GM18907 (cell line): ENCODE data around the gene SLC8A1.

Source experiments
- ATAC-seq: cut with Tn5 transposase; IDR thresholded peaks from one replicate; pipeline ENCODE4 v1.9.1; 2021; ENCODE audit warnings: mild to moderate bottlenecking, moderate library complexity; ENCODE audit not compliant: unreplicated experiment

SLC8A1 gene

GRCh38 chr2:40123746-40124145, 328.1 kb downstream of the SLC8A1 start:
- ATAC-seq = no peak

DNA sequence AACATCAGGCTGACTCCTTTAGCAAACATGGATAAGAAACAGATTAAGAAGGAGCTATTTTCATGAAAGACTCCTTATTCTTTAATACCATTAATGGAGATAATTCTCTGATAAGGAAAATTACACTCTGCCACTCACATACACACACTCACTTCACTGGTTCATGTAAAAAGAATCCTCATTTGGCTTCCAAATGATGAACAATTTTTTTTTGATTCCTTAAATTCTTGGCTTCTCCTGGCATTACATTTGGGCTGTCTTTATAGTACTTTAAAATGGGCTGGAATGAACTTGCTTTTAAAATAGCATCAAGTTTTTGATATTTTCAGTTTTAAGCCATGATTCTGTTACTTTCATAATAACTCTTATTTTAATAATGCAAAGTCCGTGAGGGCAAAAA, 328.6 kb downstream of the SLC8A1 start:
- ATAC-seq = no peak

- no peak for ATAC-seq
Observed at GRCh38 chr2:40120957-40121356, 330.9 kb downstream of the SLC8A1 start.

DNA sequence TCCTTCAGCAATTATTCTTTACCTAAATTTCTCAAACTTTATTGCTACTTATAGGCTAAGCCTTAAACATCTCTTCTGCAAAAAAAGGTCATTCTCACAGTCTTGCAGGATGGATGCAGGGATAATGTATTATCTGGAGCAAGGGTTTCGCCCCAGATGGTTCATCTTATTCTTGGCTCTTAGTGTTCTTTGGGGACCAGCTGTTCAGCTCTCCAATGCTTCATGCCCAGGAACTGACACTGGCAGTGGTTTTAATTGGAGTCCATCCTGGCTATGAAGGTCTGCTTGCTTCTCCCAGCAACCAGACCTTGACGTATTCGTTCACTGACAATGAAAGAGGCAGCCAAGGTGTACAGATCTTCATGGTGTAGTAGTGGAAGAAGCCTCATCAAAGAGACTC, 331.9 kb downstream of the SLC8A1 start:
- ATAC-seq = no peak

DNA sequence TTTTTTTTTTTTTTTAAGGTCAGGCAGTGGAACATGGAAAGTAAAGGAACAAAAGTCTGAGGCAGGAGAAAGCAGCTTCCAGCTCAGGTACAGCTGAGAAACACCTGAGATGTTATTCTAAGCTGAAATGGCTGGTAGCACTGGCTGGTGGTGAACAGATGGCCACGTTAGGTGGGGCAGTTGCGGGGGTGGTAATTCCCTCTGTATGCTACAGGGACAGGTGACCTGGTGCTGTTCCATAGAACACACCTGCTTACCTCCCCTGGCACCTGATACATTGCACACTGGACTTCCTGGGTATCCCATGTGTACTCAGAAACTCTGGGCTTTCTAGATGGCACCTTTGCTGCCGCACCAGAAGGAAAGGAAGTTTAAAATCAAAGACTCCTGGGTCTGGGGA, 333.3 kb downstream of the SLC8A1 start:
- no peak for ATAC-seq

GRCh38 chr2:40115894-40116293, 336.0 kb downstream of the SLC8A1 start:
- ATAC-seq = no peak

- ATAC-seq = no peak
Observed at GRCh38 chr2:40115348-40115747, 336.5 kb downstream of the SLC8A1 start.

DNA sequence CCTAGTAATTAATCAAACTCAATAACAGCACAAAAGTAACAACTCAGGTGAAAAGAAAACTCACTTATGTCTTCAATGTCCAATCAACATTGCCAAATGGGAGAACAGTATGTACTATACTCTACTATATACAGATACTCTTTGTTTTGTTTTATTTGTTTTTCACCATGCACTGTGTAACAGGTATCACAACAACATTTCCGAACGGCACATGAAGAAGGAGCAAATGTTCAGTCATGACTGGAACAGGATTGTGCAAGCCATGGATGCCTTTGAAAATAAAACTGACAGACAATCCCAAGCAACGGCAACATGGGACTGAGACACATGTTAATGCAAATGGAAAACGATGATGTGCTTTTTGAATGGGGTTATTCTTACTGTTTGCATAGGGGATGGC, 337.9 kb downstream of the SLC8A1 start:
- no peak for ATAC-seq

DNA sequence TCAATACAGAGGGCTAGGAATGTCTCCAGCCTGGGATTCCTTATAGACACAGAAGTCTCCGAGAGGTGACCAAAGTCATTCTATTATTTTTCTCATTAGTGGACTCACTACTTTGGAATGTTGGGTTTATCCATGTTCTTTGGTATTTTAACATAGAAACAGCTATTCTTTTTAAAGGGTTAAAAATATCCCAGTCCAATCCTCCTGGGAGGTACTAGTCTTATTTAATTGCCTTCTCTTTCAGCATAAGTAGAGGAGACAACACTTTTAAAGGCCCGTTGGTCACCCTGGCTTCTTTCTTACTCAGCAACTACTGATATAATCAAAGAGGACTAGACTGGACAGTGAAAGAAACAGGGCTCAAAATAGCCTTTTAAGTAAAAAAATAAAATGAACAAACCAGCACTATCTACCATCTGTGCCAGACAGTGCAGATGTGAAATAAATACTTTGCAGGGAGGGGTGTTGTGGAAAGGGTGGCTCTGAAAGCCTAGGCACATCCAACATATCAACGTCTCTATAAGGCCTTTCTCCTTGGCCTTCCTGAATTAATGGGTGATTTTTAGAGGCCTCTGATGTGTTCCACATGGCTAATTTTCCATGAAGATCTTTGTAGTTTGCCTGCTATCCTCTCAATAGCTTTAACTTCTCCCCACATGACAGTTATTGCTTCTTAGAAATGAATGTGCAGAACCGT, 338.5 kb downstream of the SLC8A1 start:
- no peak for ATAC-seq

DNA sequence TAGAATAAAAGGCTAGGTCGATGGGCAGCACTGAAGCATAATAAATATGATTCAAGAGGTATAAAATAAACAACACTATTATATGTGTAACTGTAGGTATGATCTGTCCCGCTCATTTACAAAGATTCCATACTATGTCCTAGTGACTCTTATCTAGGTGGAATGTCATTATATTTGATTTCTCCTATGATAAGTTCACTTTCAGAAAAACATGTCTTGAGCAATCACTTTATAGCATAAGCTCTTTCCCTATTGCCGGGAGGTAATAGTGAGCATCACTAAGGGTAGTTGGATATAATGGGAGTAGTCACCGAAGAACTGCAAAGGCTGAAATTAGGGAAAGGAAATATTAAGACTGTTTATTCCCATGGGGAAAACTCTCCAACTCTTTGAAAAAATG, 342.5 kb downstream of the SLC8A1 start:
- ATAC-seq = no peak

- no peak for ATAC-seq
Observed at GRCh38 chr2:40108851-40109250, 343.0 kb downstream of the SLC8A1 start.

GRCh38 chr2:40106061-40106460, 345.8 kb downstream of the SLC8A1 start:
- ATAC-seq = no peak

DNA sequence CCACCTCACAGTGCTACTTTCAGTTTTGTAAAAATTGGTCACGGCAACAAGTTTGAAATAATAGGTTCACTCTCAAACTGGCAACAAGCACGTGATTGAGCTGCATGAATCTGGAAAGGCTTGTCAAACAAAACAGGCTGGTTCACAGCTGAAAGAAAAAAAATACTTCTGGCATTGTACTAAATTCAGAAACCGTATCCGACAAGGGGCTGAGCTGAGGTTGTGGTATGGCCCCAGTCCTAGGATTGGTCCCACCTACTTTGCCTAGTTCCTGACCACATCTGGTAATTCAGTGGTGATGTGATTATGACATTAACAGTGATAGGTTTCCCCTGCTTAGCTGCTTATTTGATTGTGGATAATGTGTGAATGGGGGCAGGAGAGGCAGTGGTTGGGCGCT, 346.3 kb downstream of the SLC8A1 start:
- ATAC-seq = no peak

- ATAC-seq = no peak
Observed at GRCh38 chr2:40103590-40103989, 348.3 kb downstream of the SLC8A1 start.

DNA sequence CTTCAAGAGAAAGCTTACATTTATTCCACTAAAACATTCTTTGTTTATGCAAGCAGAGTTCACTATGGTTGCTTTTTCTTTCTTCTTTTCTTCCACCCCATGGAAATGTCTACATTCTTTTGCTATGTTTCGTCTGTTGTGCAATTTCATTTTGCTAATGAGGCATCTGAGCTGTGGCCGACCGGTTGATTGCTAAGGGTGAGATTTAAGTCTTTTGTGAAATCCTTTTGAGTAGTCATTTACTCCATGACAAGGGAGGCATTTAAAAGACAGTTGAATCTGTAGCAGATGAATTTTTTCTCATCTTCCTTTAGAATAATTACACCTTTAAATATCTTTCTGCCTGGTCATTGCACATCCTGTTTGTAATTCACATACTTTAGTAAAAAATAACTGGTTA, 348.7 kb downstream of the SLC8A1 start:
- no peak for ATAC-seq

DNA sequence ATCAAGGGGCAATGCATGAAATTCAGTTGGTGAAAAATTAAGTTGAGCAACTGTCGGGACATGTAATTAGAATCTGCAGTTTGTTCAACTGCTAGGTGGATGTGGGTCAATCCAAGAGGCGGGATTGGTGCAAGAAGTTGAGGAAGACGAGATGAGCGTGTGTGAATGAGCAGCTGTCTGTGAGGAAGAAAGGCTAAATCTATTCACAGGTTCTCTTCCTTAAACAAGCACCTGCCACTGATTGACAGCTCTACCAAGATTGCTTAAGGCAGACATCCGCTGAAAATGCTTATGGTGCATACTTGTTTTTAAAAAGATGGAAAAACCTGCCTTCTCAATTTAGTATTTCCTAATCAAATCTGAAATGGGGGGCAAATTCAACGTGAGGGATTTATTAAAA, 349.4 kb downstream of the SLC8A1 start:
- ATAC-seq = no peak

- ATAC-seq = peak; percentile 65
Observed at GRCh38 chr2:40101131-40101575, 350.7 kb downstream of the SLC8A1 start.

- ATAC-seq = no peak
Observed at GRCh38 chr2:40100676-40101075, 351.2 kb downstream of the SLC8A1 start.

- no peak for ATAC-seq
Observed at GRCh38 chr2:40098786-40099470, 353.0 kb downstream of the SLC8A1 start.

- no peak for ATAC-seq
Observed at GRCh38 chr2:40097691-40098385, 354.1 kb downstream of the SLC8A1 start.

- no peak for ATAC-seq
Observed at GRCh38 chr2:40096360-40096759, 355.5 kb downstream of the SLC8A1 start.

DNA sequence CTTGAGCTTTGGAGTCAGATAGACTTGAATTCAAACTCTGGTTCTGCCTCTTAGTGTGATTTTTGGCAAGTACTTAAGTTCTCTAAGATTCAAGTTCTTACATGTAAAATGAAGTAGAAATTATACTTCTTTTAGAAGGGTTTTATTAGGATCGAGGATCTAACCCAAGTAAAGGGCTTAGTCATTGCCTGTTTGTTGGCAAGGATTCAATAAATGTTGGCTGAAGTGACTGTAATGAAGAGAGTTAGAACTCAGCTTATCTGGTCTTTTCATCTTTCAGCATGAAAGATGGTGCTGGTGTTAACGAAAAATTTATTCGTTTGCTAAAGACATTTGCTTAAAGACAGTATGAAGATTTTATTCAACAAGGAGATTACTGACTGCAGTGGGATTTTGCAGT, 356.9 kb downstream of the SLC8A1 start:
- ATAC-seq = no peak
